K562 (cell line): ENCODE measurements around the gene KLF1. TPM values are rescaled to one million over a fixed set of nuclear protein-coding genes. Genes with fewer than 3 reads are reported as not detected.

Experiments used
- ATAC-seq: fragments of 200-7000 bp; cut with Tn5 transposase; 3 replicates; pipeline ENCODE4 v1.9.1; 2020; ENCODE audit warnings: moderate library complexity
- BruUV-seq: library from RNA; stranded (reverse); fragments of 400-500 nt; replicated peaks from 2 replicates; lab custom pipeline; 2021; lab: Mats Ljungman, UMichigan
- CTCF ChIA-PET: fragments of 300-600 bp; formaldehyde crosslinking; extraction: SDS; loops from one replicate; lab custom pipeline; 2021; ENCODE audit warnings: low intra/inter-chr PET ratio; lab: Yijun Ruan, JAX
- POLR2A ChIA-PET: fragments of 300-600, 350-650 bp; sonication (Branson Sonifier 250); formaldehyde crosslinking; extraction: SDS; loops from one replicate; lab custom pipeline; 2021; ENCODE audit warnings: antibody characterized with exemption, inconsistent platforms; lab: Yijun Ruan, JAX
- DNase-seq, 4 experiments: peaks; one replicate each; pipeline versions ENCODE4 v3.0.0 to v3.0.0-alpha.2; 2011 to 2018; ENCODE audit warnings: low spot score in 3 of 4, mixed read lengths in 3 of 4; ENCODE audit errors: extremely low read depth in 1 of 4
- FAIRE-seq: peaks from 2 replicates; lab custom pipeline; 2011; peaks lifted over from hg19 to GRCh38; lab: Jason Lieb, UNC
- H2AFZ ChIP-seq: 2 replicates; pipeline ENCODE4 v1.6.0; 2011; ENCODE audit warnings: low read depth, low read length, control low read depth, inconsistent platforms
- H3K27ac ChIP-seq: fragments of 200-600 bp; 3 replicates; pipeline ENCODE4 v1.8.0; 2011; ENCODE audit warnings: low read depth, mild to moderate bottlenecking, control low read depth, inconsistent platforms, low read length, moderate library complexity, mixed read lengths; ENCODE audit errors: extremely low read depth
- H3K27me3 ChIP-seq, 2 experiments: fragments of 300-600 bp in 1 of 2; 2 replicates in 1 of 2; 3 replicates in 1 of 2; pipeline versions ENCODE4 v1.6.0 to v1.8.0; 2011; ENCODE audit warnings: inconsistent platforms in 2 of 2, low read length in 2 of 2, mild to moderate bottlenecking in 1 of 2, mixed read lengths in 1 of 2, moderate library complexity in 1 of 2; ENCODE audit not compliant: control insufficient read depth in 2 of 2, insufficient read depth in 2 of 2
- H3K36me3 ChIP-seq: fragments of 300-600 bp; 3 replicates; pipeline ENCODE4 v1.8.0; 2011; ENCODE audit warnings: mild to moderate bottlenecking, low read length, inconsistent platforms; ENCODE audit not compliant: control insufficient read depth, insufficient read depth
- H3K4me1 ChIP-seq, 2 experiments: fragments of 200-600 bp in 1 of 2; replicated peaks in 1 of 2; 2 replicates in 1 of 2; 3 replicates in 1 of 2; pipeline versions ENCODE4 v1.5.1 to v1.8.0; 2011; ENCODE audit warnings: inconsistent platforms in 2 of 2, low read length in 2 of 2, mild to moderate bottlenecking in 1 of 2, mixed read lengths in 1 of 2, moderate library complexity in 1 of 2; ENCODE audit not compliant: control insufficient read depth in 2 of 2, insufficient read depth in 2 of 2
- H3K4me2 ChIP-seq: 2 replicates; pipeline ENCODE4 v1.6.1; 2011; ENCODE audit warnings: low read length, control low read depth, inconsistent platforms, mixed read lengths; ENCODE audit not compliant: insufficient read depth
- H3K4me3 ChIP-seq: fragments of 200-600 bp; sonication (generic), shearing (Covaris generic); 2 replicates; pipeline ENCODE4 v1.5.1; 2016; ENCODE audit warnings: control low read depth, inconsistent platforms
- H3K79me2 ChIP-seq: fragments of 200-600 bp; 3 replicates; pipeline ENCODE4 v1.8.0; 2011; ENCODE audit warnings: low read length, inconsistent platforms; ENCODE audit not compliant: control insufficient read depth, insufficient read depth
- H3K9ac ChIP-seq, 2 experiments: 2 replicates each; pipeline versions ENCODE4 v1.6.0 to v1.6.1; 2011; ENCODE audit warnings: low read depth in 2 of 2, low read length in 2 of 2, control low read depth in 1 of 2, inconsistent platforms in 1 of 2, mild to moderate bottlenecking in 1 of 2, mixed read lengths in 1 of 2; ENCODE audit not compliant: insufficient read depth in 1 of 2
- H3K9me1 ChIP-seq: one replicate; pipeline ENCODE4 v1.6.0; 2011; ENCODE audit warnings: inconsistent platforms, mild to moderate bottlenecking, low read length, moderate library complexity; ENCODE audit not compliant: control insufficient read depth, insufficient read depth
- H3K9me3 ChIP-seq: replicated peaks from 2 replicates; pipeline ENCODE4 v1.5.1; 2011; ENCODE audit warnings: low read depth, low read length, inconsistent platforms; ENCODE audit not compliant: control insufficient read depth, insufficient read depth
- H4K20me1 ChIP-seq: replicated peaks from 2 replicates; pipeline ENCODE4 v1.6.1; 2011; ENCODE audit warnings: low read length, inconsistent platforms, mixed read lengths; ENCODE audit not compliant: control insufficient read depth, insufficient read depth
- ARID1B ChIP-seq: fragments of 450-650 bp; IDR thresholded peaks from 2 replicates; pipeline ENCODE4 v1.6.1; 2016; ENCODE audit warnings: antibody characterized with exemption, mild to moderate bottlenecking, inconsistent platforms
- CREM ChIP-seq: IDR thresholded peaks from 2 replicates; pipeline ENCODE4 v1.6.1; 2014; ENCODE audit warnings: antibody characterized with exemption, low read depth
- CTBP1 ChIP-seq: fragments of 450-650 bp; IDR thresholded peaks from 2 replicates; pipeline ENCODE4 v1.6.1; 2016; ENCODE audit warnings: borderline replicate concordance
- ETV1 ChIP-seq: fragments of 450-650 bp; conservative IDR thresholded peaks from 2 replicates; pipeline ENCODE4 v1.6.1; 2016; ENCODE audit warnings: missing genetic modification characterization, control low read depth, low read depth, missing compliant biosample characterization
- HDAC1 ChIP-seq, 2 experiments: fragments of 450-650 bp; IDR thresholded peaks; 2 replicates each; pipeline ENCODE4 v1.6.1; 2016 to 2017; ENCODE audit warnings: inconsistent platforms in 1 of 2, mild to moderate bottlenecking in 1 of 2, moderate library complexity in 1 of 2
- KDM5B ChIP-seq: fragments of 200-600 bp; sonication (generic); IDR thresholded peaks from 2 replicates; pipeline ENCODE4 v1.6.1; 2012; ENCODE audit warnings: low read depth, mild to moderate bottlenecking, moderate library complexity, low read length, control low read depth, inconsistent platforms; ENCODE audit not compliant: insufficient replicate concordance
- MTA1 ChIP-seq: fragments of 450-650 bp; IDR thresholded peaks from 2 replicates; pipeline ENCODE4 v1.6.1; 2017; ENCODE audit warnings: borderline replicate concordance
- PHF8 ChIP-seq: fragments of 200-600 bp; sonication (generic); IDR thresholded peaks from 2 replicates; pipeline ENCODE4 v1.6.1; 2012; ENCODE audit warnings: mixed run types, mild to moderate bottlenecking, inconsistent platforms, low read length, moderate library complexity, borderline replicate concordance
- RBBP5 ChIP-seq: fragments of 200-600 bp; sonication (generic); IDR thresholded peaks from 2 replicates; pipeline ENCODE4 v1.6.1; 2012; ENCODE audit warnings: borderline replicate concordance, mild to moderate bottlenecking, low read length, control low read depth, inconsistent platforms; ENCODE audit not compliant: insufficient read depth, poor library complexity, severe bottlenecking
- RBFOX2 ChIP-seq: fragments of 200-400 bp; formaldehyde crosslinking; IDR thresholded peaks from 2 replicates; pipeline ENCODE4 v1.6.1; 2017; ENCODE audit warnings: low read depth, mild to moderate bottlenecking, low read length, moderate library complexity
- TCF7 ChIP-seq: sonication (generic); IDR thresholded peaks from 2 replicates; pipeline ENCODE4 v1.6.1; 2016; ENCODE audit warnings: antibody characterized with exemption, borderline replicate concordance
- UBTF ChIP-seq, 2 experiments: IDR thresholded peaks; 2 replicates each; pipeline ENCODE4 v1.6.1; 2012; ENCODE audit warnings: improper control_type of control experiment in 2 of 2, low read depth in 2 of 2, low read length in 2 of 2, borderline replicate concordance in 1 of 2
- ZEB2 ChIP-seq: fragments of 450-650 bp; IDR thresholded peaks from 2 replicates; pipeline ENCODE4 v1.6.1; 2016
- ZFX ChIP-seq: sonication (generic); formaldehyde crosslinking; IDR thresholded peaks from 2 replicates; pipeline ENCODE4 v1.8.0; 2022; ENCODE audit warnings: mild to moderate bottlenecking, missing genetic modification reagents, moderate library complexity
- ZNF134 ChIP-seq: fragments of 250-450 bp; sonication (Bioruptor Pico); conservative IDR thresholded peaks from 2 replicates; pipeline ENCODE4 v1.4.0; 2020
- WGBS: fragments of 100-300 bp; shearing (Covaris generic); methylation state at CpG from one replicate; pipeline ENCODE4 v1.1.6; 2016; ENCODE audit warnings: low coverage, mixed read lengths; ENCODE audit not compliant: insufficient coverage; ENCODE audit errors: missing lambda C conversion rate; 5-methylcytosine and 5-hydroxymethylcytosine counted together
- in situ Hi-C: fragments of 300-500 bp; cut with MboI; formaldehyde crosslinking; loops from 4 replicates; pipeline ENCODE4 v1.15.0; 2018; ENCODE audit warnings: inconsistent platforms, mixed read lengths
- intact Hi-C: fragments of 100-400 bp; cut with micrococcal nuclease; formaldehyde crosslinking; loops from 2 replicates; pipeline ENCODE4 v1.14.2; 2022
- polyA plus RNA-seq, 8 experiments: library from polyadenylated mRNA; depleted of rRNA in 4 of 8; stranded (reverse) in 5 of 8; unstranded in 3 of 8; fragments of >200 nt; fragmentation: Nextera tagmentation in 2 of 8; fragmentation: Illumina TruSeq in 1 of 8; extraction: Ambion mirVana in 2 of 8; extraction: Trizol in 1 of 8; gene quantifications; 2 replicates each; pipeline versions ENCODE4 v1.2.1 to v1.2.3, GENCODE V29; 2011 to 2014; ENCODE audit warnings: inconsistent platforms in 1 of 8, missing spikeins in 1 of 8
- total RNA-seq, 7 experiments: library from RNA; depleted of rRNA in 6 of 7; stranded (reverse); fragments of >200 nt in 6 of 7; fragmentation: Illumina TruSeq in 2 of 7; extraction: Trizol in 2 of 7; gene quantifications; 2 replicates each; pipeline versions ENCODE4 v1.2.1 to v1.2.3, GENCODE V29; 2011 to 2021; ENCODE audit warnings: low replicate concordance in 1 of 7
- TF ChIP-seq, protein P1 (sequence below), 2 experiments: fragments of 450-650 bp; conservative IDR thresholded peaks; 2 replicates each; pipeline ENCODE4 v1.6.1; 2017; ENCODE audit warnings: mild to moderate bottlenecking in 2 of 2, moderate library complexity in 2 of 2

Gene KLF1
- total and polyA plus RNA-seq, 9 of the 15 experiments (the other 6 are each of a cell fraction or from before 2014, with no cell fraction given), result 8.4 to 163 (median 47.3) TPM

- intact Hi-C loops (no loop called here), in situ Hi-C loops (no loop called here)
- H4K20me1 ChIP-seq, result no peaks in the 10 kb centered on the region; the same call in 1 of the 2 replicates
- peaks cover 8 to 42% of the 10 kb centered on the region in 2 experiments; a peak in 4 of 5 replicates for H3K4me1 ChIP-seq
- H3K4me2 ChIP-seq, result peak overlapping the region; percentile 95
- peak overlapping the region; percentile 98 for H2AFZ ChIP-seq
- CTCF ChIA-PET, result interaction anchor here (0.6 kb wide), 1 partner anchor 83 kb away, joined by 6 read pairs; no protein-coding TSS in a partner anchor
- 1% methylated on average over 39 of the region's 51 CpGs for WGBS
- ATAC-seq, result peak; percentile 90
- H3K27me3 ChIP-seq, result no peaks in the 10 kb centered on the region
- no peaks in the 10 kb centered on the region for H3K36me3 ChIP-seq
- peak overlapping the region; percentile 51 for H3K27ac ChIP-seq
- peak overlapping the region; percentile 54 for H3K4me3 ChIP-seq
- FAIRE-seq, result peak; percentile 59
- H3K79me2 ChIP-seq, result no peaks in the 10 kb centered on the region
- no peaks in the 10 kb centered on the region for H3K9me3 ChIP-seq
- POLR2A ChIA-PET, result interaction anchor here (0.6 kb wide), 1 partner anchor 507 kb away, joined by 4 read pairs; no protein-coding TSS in a partner anchor
- peak overlapping the region; percentile 32 to 88 for H3K9ac ChIP-seq
- no peaks in the 10 kb centered on the region for H3K9me1 ChIP-seq
- DNase-seq, result peak; percentile 92 to 95 (median 92)
- no TSS peak for BruUV-seq
- TF ChIP-seq ZFX (peak; percentile 29), ZEB2 (0 out of 2 replicates have a peak, but pooled peaks have one; percentile 48), TCF7 (no peak), RBBP5 (peak; percentile 51), PHF8 (peak; percentile 58; the same call in 1 of the 2 replicates), RBFOX2 (peak; percentile 67), MTA1 (no peak), UBTF (IDR thresholded peaks at IDR 0.05; ENCODE audit: borderline replicate concordance in 1 of 2, low read depth in 2 of 2, low read length in 2 of 2) (0 out of 4 replicates have a peak, but pooled peaks of 1 of the 2 experiments have one; percentile 26), ARID1B (peak; percentile 16; the same call in 1 of the 2 replicates), ZNF134 (no peak), KDM5B (peak; percentile 32), HDAC1 (IDR thresholded peaks at IDR 0.05) (peak in 1 of 2 experiments; percentile 80; a peak in 1 of 4 replicates), ETV1 (tag) (no peak), CREM (0 out of 2 replicates have a peak, but pooled peaks have one; percentile 13), CTBP1 (peak; percentile 62; the same call in 1 of the 2 replicates)
- TF ChIP-seq, protein P1, sequence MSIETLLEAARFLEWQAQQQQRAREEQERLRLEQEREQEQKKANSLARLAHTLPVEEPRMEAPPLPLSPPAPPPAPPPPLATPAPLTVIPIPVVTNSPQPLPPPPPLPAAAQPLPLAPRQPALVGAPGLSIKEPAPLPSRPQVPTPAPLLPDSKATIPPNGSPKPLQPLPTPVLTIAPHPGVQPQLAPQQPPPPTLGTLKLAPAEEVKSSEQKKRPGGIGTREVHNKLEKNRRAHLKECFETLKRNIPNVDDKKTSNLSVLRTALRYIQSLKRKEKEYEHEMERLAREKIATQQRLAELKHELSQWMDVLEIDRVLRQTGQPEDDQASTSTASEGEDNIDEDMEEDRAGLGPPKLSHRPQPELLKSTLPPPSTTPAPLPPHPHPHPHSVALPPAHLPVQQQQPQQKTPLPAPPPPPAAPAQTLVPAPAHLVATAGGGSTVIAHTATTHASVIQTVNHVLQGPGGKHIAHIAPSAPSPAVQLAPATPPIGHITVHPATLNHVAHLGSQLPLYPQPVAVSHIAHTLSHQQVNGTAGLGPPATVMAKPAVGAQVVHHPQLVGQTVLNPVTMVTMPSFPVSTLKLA (conservative IDR thresholded peaks at IDR 0.05), result peak; percentile 49 to 81
Measured at GRCh38 chr19:12867120-12868099, 19.6 kb downstream of the KLF1 start.
